WTC11 (cell line): ENCODE results near the gene G6PC3. TPM values are rescaled to one million over a fixed set of nuclear protein-coding genes. Genes with fewer than 3 reads are reported as not detected.

ENCODE experiments used
- ATAC-seq: fragments of 200-7000 bp; cut with Tn5 transposase; 2 replicates; pipeline ENCODE4 v1.10.0; 2021; ENCODE audit warnings: mild to moderate bottlenecking, moderate library complexity
- CTCF ChIA-PET: fragments of 300-600 bp; sonication (Branson Sonifier 250); formaldehyde crosslinking; loops from one replicate; lab custom pipeline; 2021; ENCODE audit warnings: antibody characterized with exemption; lab: Charles Lee
- POLR2A ChIA-PET: fragments of 350-600 bp; sonication (Branson Sonifier 250); formaldehyde crosslinking; loops from one replicate; lab custom pipeline; 2021; ENCODE audit warnings: antibody characterized with exemption; lab: Charles Lee
- DNase-seq: peaks from one replicate; pipeline ENCODE4 v3.0.0; 2021; ENCODE audit warnings: low spot score
- H3K27ac Mint-ChIP-seq: 2 replicates; pipeline ENCODE4 v1.8.0; 2021; ENCODE audit warnings: mixed read lengths
- H3K27me3 Mint-ChIP-seq: 2 replicates; pipeline ENCODE4 v1.8.0; 2021; ENCODE audit warnings: low read depth, mild to moderate bottlenecking, moderate library complexity, mixed read lengths
- H3K36me3 Mint-ChIP-seq: 2 replicates; pipeline ENCODE4 v1.8.0; 2021; ENCODE audit warnings: mixed read lengths
- H3K4me1 Mint-ChIP-seq: 2 replicates; pipeline ENCODE4 v1.8.0; 2022; ENCODE audit warnings: mixed read lengths
- H3K4me3 Mint-ChIP-seq: 2 replicates; pipeline ENCODE4 v1.8.0; 2021; ENCODE audit warnings: mild to moderate bottlenecking, moderate library complexity, mixed read lengths
- H3K9me3 Mint-ChIP-seq: 2 replicates; pipeline ENCODE4 v1.8.0; 2021; ENCODE audit warnings: mixed read lengths
- CDX4 ChIP-seq: fragments of 250-450 bp; sonication (Bioruptor Pico); IDR thresholded peaks from 2 replicates; pipeline ENCODE4 v1.9.0; 2021; ENCODE audit warnings: moderate library complexity, mild to moderate bottlenecking, inconsistent platforms, borderline replicate concordance
- CREM ChIP-seq: sonication (generic); formaldehyde crosslinking; IDR thresholded peaks from 2 replicates; pipeline ENCODE4 v1.8.1; 2022; ENCODE audit warnings: mild to moderate bottlenecking, missing genetic modification reagents, moderate library complexity
- E2F1 ChIP-seq: sonication (generic); formaldehyde crosslinking; IDR thresholded peaks from 2 replicates; pipeline ENCODE4 v1.8.0; 2022; ENCODE audit warnings: mild to moderate bottlenecking, missing genetic modification reagents
- E2F4 ChIP-seq: sonication (generic); formaldehyde crosslinking; IDR thresholded peaks from 2 replicates; pipeline ENCODE4 v1.8.1; 2022; ENCODE audit warnings: low read depth, mild to moderate bottlenecking, moderate library complexity, missing genetic modification reagents, borderline replicate concordance
- ESRRA ChIP-seq: sonication (generic); formaldehyde crosslinking; IDR thresholded peaks from 2 replicates; pipeline ENCODE4 v1.8.1; 2022; ENCODE audit warnings: mild to moderate bottlenecking, missing genetic modification reagents, borderline replicate concordance
- FOXP1 ChIP-seq: sonication (generic); formaldehyde crosslinking; IDR thresholded peaks from 2 replicates; pipeline ENCODE4 v1.8.0; 2022; ENCODE audit warnings: missing genetic modification reagents, mild to moderate bottlenecking, moderate library complexity, borderline replicate concordance
- FOXP4 ChIP-seq: sonication (generic); formaldehyde crosslinking; IDR thresholded peaks from 2 replicates; pipeline ENCODE4 v1.8.0; 2022; ENCODE audit warnings: mild to moderate bottlenecking, missing genetic modification reagents
- IRF1 ChIP-seq: sonication (generic); formaldehyde crosslinking; IDR thresholded peaks from 2 replicates; pipeline ENCODE4 v1.8.0; 2023; ENCODE audit warnings: missing genetic modification reagents
- TCF7 ChIP-seq: sonication (generic); formaldehyde crosslinking; IDR thresholded peaks from 2 replicates; pipeline ENCODE4 v1.8.0; 2022; ENCODE audit warnings: mild to moderate bottlenecking, low read depth, missing genetic modification reagents, moderate library complexity
- TEAD1 ChIP-seq: sonication (generic); formaldehyde crosslinking; IDR thresholded peaks from 2 replicates; pipeline ENCODE4 v1.8.0; 2022; ENCODE audit warnings: mild to moderate bottlenecking, missing genetic modification reagents
- ZNF512 ChIP-seq: sonication (generic); formaldehyde crosslinking; IDR thresholded peaks from 2 replicates; pipeline ENCODE4 v1.8.1; 2022; ENCODE audit warnings: missing genetic modification reagents, borderline replicate concordance
- ZNF532 ChIP-seq: fragments of 250-450 bp; sonication (Bioruptor Pico); IDR thresholded peaks from 2 replicates; pipeline ENCODE4 v1.9.0; 2021; ENCODE audit warnings: mild to moderate bottlenecking, borderline replicate concordance
- total RNA-seq: library from RNA; stranded (reverse); gene quantifications from 3 replicates; pipeline ENCODE4 v1.2.3, GENCODE V29; 2021

Gene G6PC3
- total RNA-seq, 1 experiment from 2014 or later, result 121 TPM

- CTCF ChIA-PET, result interaction anchor here (0.7 to 2.1 kb wide), 5 partner anchors 12 to 186 kb away, joined by 3 to 8 read pairs (median 3); no protein-coding TSS in a partner anchor
- ATAC-seq, result no peak
Measured at GRCh38 chr17:44023545-44024270, 46.8 kb upstream of the G6PC3 start.

GRCh38 chr17:44024271-44024663 lies 46.3 kb upstream of the G6PC3 start:
- Mint-ChIP-seq H3K27ac (no peak overlapping the region), H3K9me3 (no peaks in the 10 kb centered on the region), H3K4me1 (no peaks in the 10 kb centered on the region), H3K4me3 (no peak overlapping the region), H3K36me3 (peaks cover 4% of the 10 kb centered on the region), H3K27me3 (no peaks in the 10 kb centered on the region)
- ChIA-PET POLR2A (no interaction called here), CTCF (interaction anchor here (2.1 kb wide), 1 partner anchor 81 kb away, joined by 8 read pairs; no protein-coding TSS in a partner anchor)
- no peak for DNase-seq
- no peak for ATAC-seq
- no peak for TF ChIP-seq E2F4 (CRISPR knock-in tag)
- TF ChIP-seq TCF7 (CRISPR knock-in tag), result no peak
- no peak for TF ChIP-seq ESRRA (CRISPR knock-in tag)
- TF ChIP-seq ZNF512 (CRISPR knock-in tag), result no peak
- TF ChIP-seq TEAD1 (CRISPR knock-in tag), result no peak
- TF ChIP-seq CREM, result no peak
- TF ChIP-seq IRF1 (CRISPR knock-in tag), result no peak
- TF ChIP-seq CDX4, result no peak

More at GRCh38 chr17:44023545-44024270, 46.8 kb upstream of the G6PC3 start:
- TF ChIP-seq FOXP1 (CRISPR knock-in tag) (no peak), ZNF532 (CRISPR knock-in tag) (no peak), FOXP4 (no peak), E2F1 (CRISPR knock-in tag) (no peak)
- Mint-ChIP-seq H3K4me1 (no peaks in the 10 kb centered on the region), H3K9me3 (no peaks in the 10 kb centered on the region), H3K4me3 (no peak overlapping the region), H3K36me3 (no peaks in the 10 kb centered on the region; the same call in none of the 2 replicates), H3K27ac (no peak overlapping the region), H3K27me3 (no peaks in the 10 kb centered on the region)
- DNase-seq, result no peak
- POLR2A ChIA-PET, result no interaction called here
